ENCODE results near the gene S100B.

Gene S100B

GRCh38 chr21:46560568-46561444 lies 44.1 kb downstream of the S100B start:
- DNase-seq (ENCODE audit: low read depth), result no peak

- no peak for DNase-seq (ENCODE audit: low read depth)
Observed at GRCh38 chr21:46559291-46559983, 45.4 kb downstream of the S100B start.

DNA sequence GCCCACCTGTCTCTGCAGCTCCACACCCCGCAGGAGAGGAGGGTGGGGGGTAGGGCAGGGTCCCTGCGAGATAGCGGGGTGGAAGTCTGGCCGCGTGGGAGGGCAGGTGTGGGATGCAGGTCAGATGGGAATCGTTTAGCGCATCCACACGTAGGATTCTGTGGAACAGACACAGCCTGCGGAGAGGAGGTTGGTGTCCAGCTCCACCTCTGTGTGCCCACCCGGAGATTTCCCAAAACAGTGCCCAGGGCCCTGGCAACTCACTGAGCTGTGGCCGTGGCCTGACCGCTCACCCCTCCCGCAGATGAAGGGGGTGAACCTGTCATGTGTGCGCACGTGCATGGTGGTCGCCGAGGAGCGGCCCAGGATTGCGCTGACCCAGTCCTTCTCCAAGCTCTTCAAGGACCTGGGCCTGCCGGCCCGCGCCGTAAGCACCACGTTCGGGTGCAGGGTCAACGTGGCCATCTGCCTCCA lies 46.9 kb downstream of the S100B start:
- DNase-seq (ENCODE audit: low read depth), result no peak

DNA sequence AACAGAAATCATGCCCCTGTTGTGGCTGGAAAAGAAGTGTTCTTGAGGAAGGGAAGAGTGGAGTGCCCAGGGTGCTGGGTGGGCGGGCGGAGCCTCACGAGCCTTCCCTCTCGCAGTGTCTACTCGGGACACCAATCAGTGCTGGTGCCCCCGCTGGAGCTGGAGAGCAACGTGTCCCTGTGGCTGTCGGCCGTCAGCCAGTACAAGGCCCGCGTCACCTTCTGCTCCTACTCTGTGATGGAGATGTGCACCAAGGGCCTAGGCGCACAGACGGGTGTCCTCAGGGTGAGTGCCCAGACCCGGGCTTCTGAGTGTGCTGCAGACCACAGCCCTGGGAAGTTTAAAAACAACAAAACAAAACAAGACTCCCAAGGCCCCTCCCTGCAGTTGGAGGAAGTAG lies 47.4 kb downstream of the S100B start:
- no peak for DNase-seq (ENCODE audit: low read depth)

- no peak for DNase-seq (ENCODE audit: low read depth)
Observed at GRCh38 chr21:46556802-46557201, 48.1 kb downstream of the S100B start.

DNA sequence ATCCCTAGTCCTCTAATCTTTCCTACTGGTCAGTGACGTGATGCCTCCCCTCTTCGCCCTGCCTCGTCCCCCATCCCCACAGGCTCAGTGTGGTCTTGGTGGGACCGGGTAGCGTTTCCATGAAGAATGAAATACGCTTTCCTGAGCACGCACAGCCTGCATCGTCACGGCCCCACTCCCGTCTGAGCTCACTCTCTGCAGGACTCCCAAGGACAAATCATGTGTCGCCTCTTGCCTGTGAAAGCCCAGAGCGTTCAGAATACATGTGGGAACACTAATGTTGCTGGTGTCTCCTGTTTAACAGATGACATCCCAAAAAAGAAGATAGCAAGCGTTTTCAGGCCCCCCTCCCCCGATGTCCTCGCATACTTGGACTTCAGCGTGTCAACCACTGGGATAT lies 49.2 kb downstream of the S100B start:
- no peak for DNase-seq (ENCODE audit: low read depth)

- no peak for DNase-seq (ENCODE audit: low read depth)
Observed at GRCh38 chr21:46555225-46555617, 49.7 kb downstream of the S100B start.

DNA sequence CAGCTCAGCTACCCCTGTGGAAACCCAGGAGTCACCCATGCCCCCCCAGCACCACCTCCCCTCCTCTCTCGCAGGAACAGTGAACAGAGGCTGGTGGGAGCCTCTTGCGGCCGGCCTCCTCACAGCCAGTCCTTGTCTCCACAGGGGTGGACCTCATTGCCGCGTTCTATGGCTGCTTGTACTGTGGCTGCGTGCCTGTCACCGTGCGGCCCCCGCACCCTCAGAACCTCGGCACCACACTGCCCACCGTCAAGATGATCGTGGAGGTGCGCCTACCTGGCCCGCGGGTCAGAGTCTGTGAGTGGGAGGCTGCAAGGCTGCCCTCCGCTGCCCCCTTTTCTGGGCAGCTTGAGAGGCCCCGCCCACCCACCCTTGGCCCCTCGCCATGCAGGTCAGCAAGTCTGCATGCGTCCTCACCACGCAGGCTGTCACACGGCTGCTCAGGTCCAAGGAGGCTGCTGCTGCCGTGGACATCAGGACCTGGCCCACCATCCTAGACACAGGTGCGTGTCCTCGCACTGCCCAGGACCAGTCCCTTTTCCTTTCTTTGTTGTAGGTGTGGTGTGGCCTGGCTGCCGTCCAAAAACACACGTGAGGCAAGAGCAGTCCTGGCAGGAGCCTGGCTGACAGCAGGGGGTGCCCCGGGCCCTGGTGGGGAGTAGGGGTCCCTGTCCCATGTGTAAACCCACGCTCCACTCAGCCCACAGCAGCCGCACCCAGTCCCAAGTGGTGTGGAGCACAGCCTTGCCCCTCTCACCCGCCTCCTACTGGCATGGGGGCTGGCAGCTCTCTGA lies 50.3 kb downstream of the S100B start:
- DNase-seq (ENCODE audit: low read depth), result no peak

- no peak for DNase-seq (ENCODE audit: low read depth)
Observed at GRCh38 chr21:46553993-46554392, 50.9 kb downstream of the S100B start.

- DNase-seq (ENCODE audit: low read depth), result no peak
Observed at GRCh38 chr21:46552865-46553379, 52.0 kb downstream of the S100B start.

GRCh38 chr21:46552274-46552673 lies 52.6 kb downstream of the S100B start:
- no peak for DNase-seq (ENCODE audit: low read depth)

DNA sequence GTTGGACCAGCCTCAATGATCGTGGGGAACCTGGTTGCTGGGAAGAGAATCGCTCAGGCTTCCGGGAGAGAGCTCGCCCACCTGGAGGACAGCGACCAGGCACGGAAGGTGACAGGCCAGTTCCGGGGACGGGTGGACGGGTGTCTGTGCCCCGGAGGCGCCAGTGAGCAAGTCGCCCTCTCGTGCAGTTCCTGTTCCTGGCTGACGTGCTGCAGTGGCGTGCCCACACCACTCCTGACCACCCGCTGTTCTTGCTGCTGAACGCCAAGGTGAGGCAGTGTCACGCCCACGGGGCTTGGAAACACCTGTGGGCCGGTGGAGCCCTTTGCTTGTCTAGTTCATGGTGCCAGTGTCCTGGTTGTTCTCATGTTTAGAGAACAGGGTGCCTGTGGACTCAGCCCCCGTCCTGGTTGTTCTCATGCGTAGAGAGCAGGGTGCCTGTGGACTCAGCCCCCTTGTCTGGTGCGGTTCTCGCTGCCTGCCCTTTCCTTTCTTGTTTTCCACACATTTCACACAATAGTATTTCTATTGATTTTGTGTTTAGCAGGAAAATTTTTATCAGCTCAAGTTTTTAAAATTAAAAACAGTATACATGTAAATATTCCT lies 53.1 kb downstream of the S100B start:
- DNase-seq (ENCODE audit: low read depth), result no peak

GRCh38 chr21:46550116-46550941 lies 54.6 kb downstream of the S100B start:
- DNase-seq (ENCODE audit: low read depth), result no peak

DNA sequence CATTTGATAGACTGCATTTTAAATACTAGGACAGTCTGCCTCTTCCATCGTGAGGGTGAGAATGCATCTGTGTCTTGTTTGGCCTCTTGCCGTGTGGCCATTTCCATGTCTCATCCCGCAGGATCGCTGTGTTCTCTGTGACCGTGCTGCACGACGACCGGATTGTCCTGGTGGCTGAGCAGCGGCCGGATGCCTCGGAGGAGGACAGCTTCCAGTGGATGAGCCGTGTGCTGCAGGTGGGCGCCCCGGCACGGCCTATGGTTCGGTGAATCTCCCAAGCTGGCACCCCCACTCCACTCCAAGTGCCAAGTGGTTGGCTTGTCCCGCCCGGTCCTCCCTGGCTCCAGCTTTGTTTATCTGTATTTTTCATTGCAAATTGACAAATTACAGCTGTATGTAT lies 55.2 kb downstream of the S100B start:
- no peak for DNase-seq (ENCODE audit: low read depth)
